HEK293T (cell line): ENCODE measurements around the gene PLPP2.

Experiments
- CTCF ChIA-PET: fragments of 350-600 bp; formaldehyde crosslinking; extraction: SDS; loops from one replicate; lab custom pipeline; 2021; ENCODE audit warnings: antibody characterized with exemption, inconsistent platforms; lab: Yijun Ruan, JAX
- POLR2A ChIA-PET: fragments of 350-600 bp; formaldehyde crosslinking; extraction: SDS; loops from one replicate; lab custom pipeline; 2020; ENCODE audit warnings: antibody characterized with exemption, inconsistent platforms; lab: Yijun Ruan, JAX
- DNase-seq: peaks from one replicate; pipeline ENCODE4 v3.0.0; 2012; ENCODE audit warnings: mixed read lengths; ENCODE audit errors: extremely low spot score
- ARNT ChIP-seq: fragments of 450-650 bp; IDR thresholded peaks from 2 replicates; pipeline ENCODE4 v1.6.1; 2017; ENCODE audit warnings: mild to moderate bottlenecking
- BHLHE40 ChIP-seq: fragments of 450-650 bp; IDR thresholded peaks from 2 replicates; pipeline ENCODE4 v1.6.1; 2016; ENCODE audit warnings: mild to moderate bottlenecking, moderate library complexity, borderline replicate concordance
- CTBP1 ChIP-seq: fragments of 450-650 bp; IDR thresholded peaks from 2 replicates; pipeline ENCODE4 v1.6.1; 2016; ENCODE audit warnings: borderline replicate concordance
- ELF4 ChIP-seq: fragments of 450-650 bp; IDR thresholded peaks from 2 replicates; pipeline ENCODE4 v1.6.1; 2017; ENCODE audit warnings: antibody characterized with exemption
- FOXA1 ChIP-seq: fragments of 450-650 bp; IDR thresholded peaks from 2 replicates; pipeline ENCODE4 v1.6.1; 2016; ENCODE audit warnings: mild to moderate bottlenecking
- FOXK2 ChIP-seq: fragments of 450-650 bp; IDR thresholded peaks from 2 replicates; pipeline ENCODE4 v1.6.1; 2016; ENCODE audit warnings: mild to moderate bottlenecking
- FOXM1 ChIP-seq: fragments of 450-650 bp; IDR thresholded peaks from 2 replicates; pipeline ENCODE4 v1.6.1; 2017; ENCODE audit warnings: mild to moderate bottlenecking, borderline replicate concordance
- HDGF ChIP-seq: fragments of 450-650 bp; IDR thresholded peaks from 2 replicates; pipeline ENCODE4 v1.6.1; 2017; ENCODE audit warnings: antibody characterized with exemption, borderline replicate concordance
- L3MBTL2 ChIP-seq: fragments of 450-650 bp; conservative IDR thresholded peaks from 2 replicates; pipeline ENCODE4 v1.6.1; 2016; ENCODE audit warnings: mild to moderate bottlenecking
- LEF1 ChIP-seq: fragments of 450-650 bp; IDR thresholded peaks from 2 replicates; pipeline ENCODE4 v1.6.1; 2017; ENCODE audit warnings: mild to moderate bottlenecking, borderline replicate concordance
- NFRKB ChIP-seq: fragments of 450-650 bp; IDR thresholded peaks from 2 replicates; pipeline ENCODE4 v1.6.1; 2016; ENCODE audit warnings: mild to moderate bottlenecking, moderate library complexity
- SP1 ChIP-seq: fragments of 450-650 bp; IDR thresholded peaks from 2 replicates; pipeline ENCODE4 v1.6.1; 2017
- SUZ12 ChIP-seq: fragments of 450-650 bp; IDR thresholded peaks from 2 replicates; pipeline ENCODE4 v1.6.1; 2016; ENCODE audit warnings: mild to moderate bottlenecking
- TARDBP ChIP-seq: fragments of 450-650 bp; IDR thresholded peaks from 2 replicates; pipeline ENCODE4 v1.6.1; 2016
- ZNF384 ChIP-seq: fragments of 450-650 bp; IDR thresholded peaks from 2 replicates; pipeline ENCODE4 v1.6.1; 2016
- TF ChIP-seq, protein P1 (sequence below): fragments of 450-650 bp; IDR thresholded peaks from 2 replicates; pipeline ENCODE4 v1.6.1; 2016

PLPP2 gene

GRCh38 chr19:307111-307531 is 15.9 kb upstream of the PLPP2 start:
- POLR2A ChIA-PET, result no interaction called here
- DNase-seq, result no peak
- TF ChIP-seq FOXM1 (no peak), ELF4 (no peak), SUZ12 (no peak), ZNF384 (no peak), L3MBTL2 (no peak), BHLHE40 (no peak), NFRKB (no peak), HDGF (no peak), SP1 (no peak), FOXK2 (no peak), ARNT (no peak)
- TF ChIP-seq, protein P1, sequence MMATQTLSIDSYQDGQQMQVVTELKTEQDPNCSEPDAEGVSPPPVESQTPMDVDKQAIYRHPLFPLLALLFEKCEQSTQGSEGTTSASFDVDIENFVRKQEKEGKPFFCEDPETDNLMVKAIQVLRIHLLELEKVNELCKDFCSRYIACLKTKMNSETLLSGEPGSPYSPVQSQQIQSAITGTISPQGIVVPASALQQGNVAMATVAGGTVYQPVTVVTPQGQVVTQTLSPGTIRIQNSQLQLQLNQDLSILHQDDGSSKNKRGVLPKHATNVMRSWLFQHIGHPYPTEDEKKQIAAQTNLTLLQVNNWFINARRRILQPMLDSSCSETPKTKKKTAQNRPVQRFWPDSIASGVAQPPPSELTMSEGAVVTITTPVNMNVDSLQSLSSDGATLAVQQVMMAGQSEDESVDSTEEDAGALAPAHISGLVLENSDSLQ, result no peak
- CTCF ChIA-PET, result no interaction called here

DNA sequence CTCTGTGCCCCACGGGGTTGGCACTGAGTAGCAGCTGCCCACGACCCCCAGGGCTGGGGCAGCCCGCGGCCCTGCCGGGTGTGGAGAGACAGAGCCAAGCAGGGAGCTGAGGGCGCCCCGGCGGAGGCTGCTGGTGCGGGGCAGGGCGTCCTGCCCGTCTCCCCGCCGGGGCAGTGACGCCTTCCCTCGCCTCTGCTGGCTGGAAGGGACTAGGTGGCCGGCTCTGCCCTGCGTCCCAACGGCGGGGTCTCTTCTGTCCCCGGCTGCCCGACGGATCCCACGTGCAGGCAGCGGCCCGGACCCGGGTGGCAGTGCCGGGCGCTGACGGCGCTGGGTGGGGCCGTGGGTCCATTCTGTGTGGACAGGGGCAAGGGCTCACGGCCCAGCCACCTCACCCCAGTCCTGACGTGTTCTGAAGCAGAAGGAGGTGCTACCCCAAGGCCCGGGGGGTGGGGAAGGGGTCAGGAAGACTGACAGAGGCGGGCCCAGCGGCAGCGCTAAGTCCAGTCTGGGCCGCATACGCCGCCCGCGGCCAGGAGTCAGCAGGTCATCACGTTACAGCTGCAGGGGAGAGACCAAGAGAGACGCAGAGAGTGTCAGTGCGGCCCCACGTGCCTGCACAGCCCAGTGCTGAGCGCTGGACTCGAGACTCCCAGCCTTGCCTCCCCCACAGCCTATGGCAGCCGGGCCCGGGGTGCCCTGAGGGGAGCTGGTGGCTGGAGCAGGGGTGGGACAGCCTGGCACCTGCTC is 15.1 kb upstream of the PLPP2 start:
- POLR2A ChIA-PET, result no interaction called here
- CTCF ChIA-PET, result no interaction called here

GRCh38 chr19:305240-306150 is 14.3 kb upstream of the PLPP2 start:
- CTCF ChIA-PET, result no interaction called here
- TF ChIP-seq SUZ12 (no peak), L3MBTL2 (no peak), CTBP1 (no peak), FOXK2 (no peak), ELF4 (no peak), FOXM1 (no peak), ARNT (no peak), ZNF384 (no peak), SP1 (no peak), HDGF (no peak), FOXA1 (no peak), LEF1 (no peak), NFRKB (no peak), BHLHE40 (no peak), TARDBP (no peak)
- TF ChIP-seq, protein P1, result no peak
- POLR2A ChIA-PET, result no interaction called here
- DNase-seq, result no peak

More for the DNA sequence above, 15.1 kb upstream of the PLPP2 start:
- DNase-seq, result no peak
- TF ChIP-seq FOXK2 (no peak), CTBP1 (no peak), ELF4 (no peak), L3MBTL2 (no peak), BHLHE40 (no peak), SUZ12 (no peak), LEF1 (no peak), ZNF384 (no peak)
- TF ChIP-seq, protein P1, result no peak

DNA sequence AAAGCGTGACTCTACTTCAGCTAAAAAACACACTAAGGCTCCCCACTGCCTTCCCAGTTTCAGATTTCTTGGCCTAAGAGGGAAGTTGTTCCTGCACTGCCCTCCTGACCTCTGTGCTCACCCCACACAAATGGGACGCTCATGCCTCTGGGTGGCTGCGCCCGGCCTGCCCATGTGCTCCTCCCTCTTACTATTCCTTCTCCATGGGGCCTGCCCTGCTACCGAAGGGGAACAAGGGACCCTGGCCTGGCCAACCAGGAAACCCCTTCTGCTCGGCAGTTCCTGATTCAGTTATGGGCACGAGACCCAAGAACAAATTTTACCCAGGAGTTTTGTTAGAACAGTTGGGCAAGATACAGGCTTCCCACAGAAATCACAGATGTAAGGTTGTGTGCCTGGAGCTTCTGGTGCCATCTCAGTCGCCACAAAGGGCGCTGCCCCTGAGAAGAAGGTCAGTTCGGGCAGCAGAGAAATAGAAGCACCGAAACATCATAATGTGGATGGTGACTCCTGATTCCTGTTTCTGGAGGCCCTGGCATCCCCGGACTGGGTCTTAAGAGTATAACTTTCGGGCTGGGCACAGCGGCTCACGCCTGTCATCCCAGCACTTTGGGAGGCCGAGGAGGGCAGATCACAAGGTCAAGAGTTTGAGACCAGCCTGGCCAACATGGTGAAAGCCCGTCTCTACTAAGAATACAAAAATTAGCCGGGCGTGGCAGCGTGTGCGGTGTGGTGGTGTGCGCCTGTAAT is 5.4 kb upstream of the PLPP2 start:
- TF ChIP-seq LEF1 (no peak), BHLHE40 (no peak), SUZ12 (no peak)
- ChIA-PET POLR2A (no interaction called here), CTCF (no interaction called here)
- DNase-seq, result no peak

- DNase-seq, result no peak
- ChIA-PET POLR2A (no interaction called here), CTCF (no interaction called here)
- no peak for TF ChIP-seq NFRKB
- no peak for TF ChIP-seq SUZ12
- no peak for TF ChIP-seq TARDBP
- no peak for TF ChIP-seq FOXK2
- no peak for TF ChIP-seq L3MBTL2
- no peak for TF ChIP-seq ARNT
- no peak for TF ChIP-seq SP1
- TF ChIP-seq BHLHE40, result no peak
- TF ChIP-seq FOXA1, result no peak
- TF ChIP-seq, protein P1, result no peak
- TF ChIP-seq LEF1, result no peak
- TF ChIP-seq CTBP1, result no peak
- no peak for TF ChIP-seq FOXM1
- TF ChIP-seq HDGF, result no peak
- no peak for TF ChIP-seq ELF4
- no peak for TF ChIP-seq ZNF384
Measured at GRCh38 chr19:295687-296370, 4.6 kb upstream of the PLPP2 start.
